ENCODE data around the gene DMXL1. TPM values are rescaled to one million over a fixed set of nuclear protein-coding genes. Genes with fewer than 3 reads are reported as not detected.

Gene DMXL1
- polyA plus RNA-seq, 1 of the 3 experiments (the other 2 are of a cell fraction), result 6.6 TPM

- WGBS (ENCODE audit: low lambda C conversion rate), result 70% methylated on average over 8 of the region's 8 CpGs
- Histone ChIP-seq H3K9me3 (no peaks in the 10 kb centered on the region), H3K9me2 (no peaks in the 10 kb centered on the region), H2AFZ (ENCODE audit: low read depth) (no peak overlapping the region; the same call in 1 of the 2 replicates), H3K4me2 (peak overlapping the region; percentile 25; the same call in 1 of the 2 replicates), H3F3A (replicated peaks; ENCODE audit: insufficient read depth) (peaks cover 15% of the 10 kb centered on the region), H3K9ac (no peak overlapping the region), H3K27me3 (ENCODE audit: insufficient read depth) (no peaks in the 10 kb centered on the region), H3K4me3 (ENCODE audit: low read depth in 2 of 2, low read length in 1 of 2) (no peak overlapping the region), H4K20me1 (ENCODE audit: insufficient read depth) (no peaks in the 10 kb centered on the region), H3K27ac (ENCODE audit: low read depth in 2 of 2, low read length in 1 of 2) (peak overlapping the region in 1 of 2 experiments; percentile 75; a peak in 2 of 4 replicates), H3K4me1 (ENCODE audit: control insufficient read depth in 1 of 2, insufficient read depth in 2 of 2, low read depth in 1 of 2, low read length in 1 of 2) (peaks cover 0 to 8% of the 10 kb centered on the region in 2 experiments; a peak in 1 of 4 replicates), H3K79me2 (ENCODE audit: insufficient read depth) (no peaks in the 10 kb centered on the region), H3K36me3 (replicated peaks in 1 of 2; ENCODE audit: control insufficient read depth in 1 of 2, insufficient read depth in 2 of 2, low read length in 1 of 2) (no peaks in the 10 kb centered on the region)
- ChIA-PET CTCF (interaction anchor here (0.8 kb wide), 1 partner anchor 48 kb away, joined by 3 read pairs; no protein-coding TSS in a partner anchor), POLR2A (no interaction called here)
- no peak for DNase-seq
- TF ChIP-seq TCF12 (IDR thresholded peaks at IDR 0.05) (peak; percentile 58), POLR2AphosphoS5 (IDR thresholded peaks at IDR 0.05; ENCODE audit: low read depth, low read length) (peak; percentile 28; the same call in 1 of the 2 replicates), CTCF (IDR thresholded peaks at IDR 0.05) (no peak), GATA2 (CRISPR knock-in tag; IDR thresholded peaks at IDR 0.05) (no peak), RXRA (IDR thresholded peaks at IDR 0.05; ENCODE audit: borderline replicate concordance, low read depth) (no peak), TEAD4 (IDR thresholded peaks at IDR 0.05; ENCODE audit: borderline replicate concordance, insufficient read depth) (no peak), SIN3A (IDR thresholded peaks at IDR 0.05; ENCODE audit: borderline replicate concordance, low read depth, low read length) (no peak), MEF2A (IDR thresholded peaks at IDR 0.05; ENCODE audit: borderline replicate concordance, low read depth) (no peak), CHD2 (IDR thresholded peaks at IDR 0.05; ENCODE audit: low read length, partially characterized antibody) (no peak), GABPA (IDR thresholded peaks at IDR 0.05; ENCODE audit: low read depth) (no peak), REST (IDR thresholded peaks at IDR 0.05; ENCODE audit: low read depth, low read length) (no peak), RCOR1 (IDR thresholded peaks at IDR 0.05; ENCODE audit: low read length) (no peak), NFIC (IDR thresholded peaks at IDR 0.05; ENCODE audit: borderline replicate concordance) (peak; percentile 34; the same call in 1 of the 2 replicates), FOXJ3 (CRISPR knock-in tag; IDR thresholded peaks at IDR 0.05) (no peak), YY1 (IDR thresholded peaks at IDR 0.05; ENCODE audit: low read depth) (no peak), PBX3 (IDR thresholded peaks at IDR 0.05) (peak; percentile 77), ZBTB33 (IDR thresholded peaks at IDR 0.05; ENCODE audit: borderline replicate concordance, low read depth) (no peak), EP300 (IDR thresholded peaks at IDR 0.05; ENCODE audit: borderline replicate concordance in 1 of 2, low read depth in 1 of 2, low read length in 1 of 2) (peak in 1 of 2 experiments; percentile 45; a peak in 1 of 4 replicates), MAX (IDR thresholded peaks at IDR 0.05; ENCODE audit: low read depth) (no peak), EZH2phosphoT487 (IDR thresholded peaks at IDR 0.05; ENCODE audit: borderline replicate concordance, low read depth) (no peak), MXI1 (IDR thresholded peaks at IDR 0.05; ENCODE audit: low read depth, low read length) (no peak), NRF1 (IDR thresholded peaks at IDR 0.05; ENCODE audit: low read depth, low read length) (no peak), RAD21 (IDR thresholded peaks at IDR 0.05; ENCODE audit: low read length) (no peak), USF1 (IDR thresholded peaks at IDR 0.05; ENCODE audit: borderline replicate concordance, low read depth) (no peak), ELF1 (IDR thresholded peaks at IDR 0.05) (no peak)
These were observed 34.7 kb upstream of the DMXL1 start for GRCh38 chr5:119036101-119036762.
